Caki2 (cell line): ENCODE data around the gene ZNF747. TPM values are rescaled to one million over a fixed set of nuclear protein-coding genes. Genes with fewer than 3 reads are reported as not detected.
"Not testable (repeated sequence)": the region's sequence is repeated elsewhere in the genome, so short reads cannot be mapped to it uniquely, and the experiment has no call there.

Source experiments
- DNase-seq: peaks from one replicate; pipeline ENCODE4 v3.0.0-alpha.2; 2015; ENCODE audit warnings: low read depth
- in situ Hi-C: cut with HindIII; loops from 2 replicates; pipeline ENCODE4 v1.10.0; 2016; ENCODE audit warnings: low sequenced_read_pairs, low pct_unique_long_range_greater_than_20kb, mixed read lengths
- total RNA-seq: library from RNA; depleted of rRNA; stranded (reverse); fragments of >200 nt; shearing (Covaris generic); gene quantifications from 2 replicates; pipeline ENCODE4 v1.2.3, GENCODE V29; 2014; ENCODE audit warnings: low replicate concordance

The ZNF747 gene
- total RNA-seq, 1 experiment from 2014 or later: 29.1 TPM

GRCh38 chr16:30559690-30560089 lies 25.0 kb upstream of the ZNF747 start:
- no peak for DNase-seq
- in situ Hi-C loops: no loop called here

- in situ Hi-C loops: no loop called here
- DNase-seq: no peak
Observed at GRCh38 chr16:30558789-30559377, 24.2 kb upstream of the ZNF747 start.

GRCh38 chr16:30557957-30558788 lies 23.5 kb upstream of the ZNF747 start, which contains the start of gene ZNF764:
ZNF764 (minus strand) TSS chr16:30558374; CDS start chr16:30558182, 192 bp downstream.
- DNase-seq: peak; percentile 99
- in situ Hi-C loops: no loop called here

GRCh38 chr16:30557707-30557956 lies 23.0 kb upstream of the ZNF747 start:
- in situ Hi-C loops: no loop called here
- no peak for DNase-seq

GRCh38 chr16:30556125-30556473 lies 21.4 kb upstream of the ZNF747 start:
- in situ Hi-C loops: no loop called here
- DNase-seq: no peak

- in situ Hi-C loops: no loop called here
- no peak for DNase-seq
Observed at GRCh38 chr16:30555315-30556124, 20.9 kb upstream of the ZNF747 start.

GRCh38 chr16:30554557-30555314 lies 20.1 kb upstream of the ZNF747 start:
- DNase-seq: no peak
- in situ Hi-C loops: no loop called here

GRCh38 chr16:30553393-30553899 lies 18.8 kb upstream of the ZNF747 start:
- in situ Hi-C loops: no loop called here
- DNase-seq: no peak

GRCh38 chr16:30552956-30553355 lies 18.3 kb upstream of the ZNF747 start:
- DNase-seq: no peak
- in situ Hi-C loops: no loop called here

- no peak for DNase-seq
- in situ Hi-C loops: no loop called here
Observed at GRCh38 chr16:30551781-30552180, 17.1 kb upstream of the ZNF747 start.

GRCh38 chr16:30548416-30549253 lies 14.0 kb upstream of the ZNF747 start:
- in situ Hi-C loops: no loop called here
- DNase-seq: no peak

GRCh38 chr16:30546115-30546514 lies 11.5 kb upstream of the ZNF747 start:
- DNase-seq: no peak
- in situ Hi-C loops: no loop called here

- in situ Hi-C loops: no loop called here
- no peak for DNase-seq
Observed at GRCh38 chr16:30543067-30543466, 8.4 kb upstream of the ZNF747 start.

GRCh38 chr16:30541502-30542329 lies 7.1 kb upstream of the ZNF747 start:
- in situ Hi-C loops: no loop called here
- DNase-seq: no peak

- DNase-seq, in situ Hi-C loops: not testable (repeated sequence)
Observed at GRCh38 chr16:30540916-30541464, 6.3 kb upstream of the ZNF747 start.

GRCh38 chr16:30539986-30540526 lies 5.4 kb upstream of the ZNF747 start:
- in situ Hi-C loops, DNase-seq: not testable (repeated sequence)
